Endothelial cell of umbilical vein (primary cell): ENCODE results near the gene FUBP3. TPM values are rescaled to one million over a fixed set of nuclear protein-coding genes. Genes with fewer than 3 reads are reported as not detected.
A peak's percentile ranks its signal among the peaks of the same experiment; 100 is the strongest.

ENCODE experiments used
- BruUV-seq: library from RNA; stranded (reverse); fragments of 400-500 nt; replicated peaks from 2 replicates; lab custom pipeline; 2021; lab: Mats Ljungman, UMichigan
- CTCF ChIA-PET: fragments of 300-600, 350-600 bp; sonication (Branson Sonifier 250); formaldehyde crosslinking; loops from one replicate; lab custom pipeline; 2021; ENCODE audit warnings: antibody characterized with exemption, inconsistent platforms; lab: Charles Lee
- POLR2A ChIA-PET: fragments of 300-600, 350-600 bp; sonication (Branson Sonifier 250); formaldehyde crosslinking; loops from one replicate; lab custom pipeline; 2021; ENCODE audit warnings: antibody characterized with exemption, inconsistent platforms; lab: Charles Lee
- DNase-seq: peaks from one replicate; pipeline ENCODE4 v3.0.0-alpha.2; 2011; ENCODE audit warnings: low read depth, low spot score
- FAIRE-seq: peaks from 2 replicates; lab custom pipeline; 2011; peaks lifted over from hg19 to GRCh38; lab: Jason Lieb, UNC
- H2AFZ ChIP-seq: 2 replicates; pipeline ENCODE4 v1.6.0; 2012; ENCODE audit warnings: low read depth, low read length, control low read depth, inconsistent platforms
- H3K27ac ChIP-seq: 2 replicates; pipeline ENCODE4 v1.5.1; 2011; ENCODE audit warnings: low read depth, mild to moderate bottlenecking, control low read depth, low read length, moderate library complexity; ENCODE audit not compliant: insufficient read depth
- H3K27me3 ChIP-seq, 2 experiments: 2 replicates each; pipeline versions ENCODE4 v1.6.0 to v1.6.1; 2011; ENCODE audit warnings: low read length in 2 of 2, mixed read lengths in 1 of 2; ENCODE audit not compliant: control insufficient read depth in 2 of 2, insufficient read depth in 2 of 2
- H3K36me3 ChIP-seq, 2 experiments: 2 replicates in 1 of 2; 3 replicates in 1 of 2; pipeline ENCODE4 v1.5.1; 2011; ENCODE audit warnings: low read length in 2 of 2, mild to moderate bottlenecking in 1 of 2, moderate library complexity in 1 of 2; ENCODE audit not compliant: control insufficient read depth in 2 of 2, insufficient read depth in 2 of 2; ENCODE audit errors: extremely low read depth in 1 of 2
- H3K4me1 ChIP-seq: 3 replicates; pipeline ENCODE4 v1.5.1; 2011; ENCODE audit warnings: mild to moderate bottlenecking, low read length; ENCODE audit not compliant: control insufficient read depth, insufficient read depth; ENCODE audit errors: extremely low read depth
- H3K4me2 ChIP-seq: 2 replicates; pipeline ENCODE4 v1.6.1; 2011; ENCODE audit warnings: low read length, control low read depth, mixed read lengths; ENCODE audit not compliant: insufficient read depth
- H3K4me3 ChIP-seq, 3 experiments: fragments of 200-600 bp in 1 of 3; sonication (generic), shearing (Covaris generic) in 1 of 3; replicated peaks in 1 of 3; 2 replicates each; pipeline ENCODE4 v1.5.1; 2011 to 2016; ENCODE audit warnings: control low read depth in 3 of 3, low read length in 3 of 3, mild to moderate bottlenecking in 2 of 3, inconsistent platforms in 1 of 3, low read depth in 1 of 3, moderate library complexity in 1 of 3; ENCODE audit not compliant: insufficient read depth in 1 of 3
- H3K79me2 ChIP-seq: 2 replicates; pipeline ENCODE4 v1.6.0; 2012; ENCODE audit warnings: low read length, inconsistent platforms; ENCODE audit not compliant: control insufficient read depth, insufficient read depth
- H3K9ac ChIP-seq: replicated peaks from 2 replicates; pipeline ENCODE3; 2011; ENCODE audit warnings: low read length, control low read depth; ENCODE audit not compliant: insufficient read depth; ENCODE audit errors: extremely low read depth
- H3K9me1 ChIP-seq: replicated peaks from 3 replicates; pipeline ENCODE4 v1.6.0; 2011; ENCODE audit warnings: mild to moderate bottlenecking, low read length; ENCODE audit not compliant: control insufficient read depth, insufficient read depth; ENCODE audit errors: extremely low read depth
- H3K9me3 ChIP-seq: replicated peaks from 2 replicates; pipeline ENCODE4 v1.5.1; 2012; ENCODE audit warnings: low read length, inconsistent platforms; ENCODE audit not compliant: control insufficient read depth, insufficient read depth
- H4K20me1 ChIP-seq: replicated peaks from 2 replicates; pipeline ENCODE3; 2011; ENCODE audit warnings: mild to moderate bottlenecking, low read length; ENCODE audit not compliant: control insufficient read depth, insufficient read depth; ENCODE audit errors: extremely low read depth
- EZH2 ChIP-seq: IDR thresholded peaks from 2 replicates; pipeline ENCODE4 v1.6.1; 2012; ENCODE audit warnings: borderline replicate concordance, low read depth, mild to moderate bottlenecking, moderate library complexity, low read length, inconsistent platforms; ENCODE audit not compliant: severe bottlenecking
- POLR2A ChIP-seq: IDR thresholded peaks from 2 replicates; pipeline ENCODE4 v1.6.1; 2012; ENCODE audit warnings: low read depth, mild to moderate bottlenecking, control low read depth, low read length
- dilution Hi-C: fragments of 300-500 bp; cut with MboI; formaldehyde crosslinking; loops from one replicate; pipeline ENCODE4 v1.15.0; 2019; ENCODE audit warnings: low sequenced_read_pairs; ENCODE audit not compliant: extremely low pct_ligation_motif_present
- intact Hi-C: fragments of 100-400 bp; cut with micrococcal nuclease; formaldehyde crosslinking; loops from one replicate; pipeline ENCODE4 v1.10.0; 2022
- polyA plus RNA-seq, 4 experiments: library from polyadenylated mRNA; depleted of rRNA in 3 of 4; stranded (reverse) in 3 of 4; unstranded in 1 of 4; fragments of >200 nt; gene quantifications; 2 replicates each; pipeline versions ENCODE4 v1.2.1 to v1.2.3, GENCODE V29; 2011 to 2012; ENCODE audit warnings: missing spikeins in 1 of 4
- total RNA-seq: library from RNA; stranded (reverse); gene quantifications from 2 replicates; pipeline ENCODE4 v1.2.3, GENCODE V29; 2021
- TF ChIP-seq, protein P1 (sequence below), 2 donors: IDR thresholded peaks; 1 replicate in 1 of 2; 2 replicates in 1 of 2; pipeline ENCODE4 v1.5.1; 2011; ENCODE audit warnings: low read length in 2 of 2, mild to moderate bottlenecking in 2 of 2, moderate library complexity in 2 of 2, control low read depth in 1 of 2, inconsistent platforms in 1 of 2, low read depth in 1 of 2; ENCODE audit not compliant: insufficient read depth in 1 of 2; ENCODE audit errors: extremely low read depth in 1 of 2

The FUBP3 gene
- total and polyA plus RNA-seq, 2 donors (not counting 3 experiments of a cell fraction or from before 2014, with no cell fraction given) = 19.4 to 50.9 TPM

DNA sequence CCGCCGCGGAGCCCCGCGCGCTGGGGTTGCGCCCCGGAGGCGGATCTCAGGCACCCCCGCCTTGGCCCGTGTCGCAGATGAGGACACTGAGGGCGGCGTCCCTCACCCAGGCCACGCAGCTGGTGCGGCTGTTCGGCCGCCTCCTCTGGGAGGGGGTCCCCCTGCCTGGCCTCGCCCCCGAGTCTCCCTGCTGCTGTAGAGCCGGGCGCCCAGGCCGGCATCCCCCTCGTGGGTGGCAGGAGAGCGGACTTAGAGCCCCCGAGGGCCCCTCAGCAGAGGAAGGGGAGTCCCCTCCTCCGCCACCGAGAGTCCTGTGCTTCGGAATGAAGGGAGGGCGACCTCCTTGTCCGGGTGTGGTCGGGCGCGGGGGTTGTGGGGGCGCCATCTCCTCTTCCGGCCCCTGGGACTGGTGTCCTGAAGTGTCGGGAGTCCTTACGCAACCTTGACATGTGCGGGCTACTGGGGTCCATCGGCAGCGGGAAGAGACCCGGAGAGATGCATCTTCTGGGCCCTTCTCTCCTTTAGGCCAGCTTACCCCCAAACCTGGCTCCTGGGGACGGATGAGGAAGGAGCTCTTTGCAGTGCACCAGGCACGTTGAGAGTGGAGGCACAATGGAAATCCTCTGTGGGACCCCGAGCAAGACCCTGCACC, 102.5 kb downstream of the FUBP3 start:
- no peak overlapping the region for H3K9ac ChIP-seq
- H3K4me2 ChIP-seq = peak overlapping the region; percentile 72
- CTCF ChIA-PET = interaction anchor here (1.0 to 3.3 kb wide), 14 partner anchors 11 to 267 kb away, joined by 3 to 163 read pairs (median 6); partner anchors contain the start of gene EXOSC2
- no peaks in the 10 kb centered on the region for H3K9me3 ChIP-seq
- dilution Hi-C loops (loop anchor here (25.0 kb wide), 1 partner anchor 180 kb away; no protein-coding TSS in a partner anchor), intact Hi-C loops (loop anchor here (1.0 to 5.0 kb wide), 2 partner anchors 100 to 221 kb away; no protein-coding TSS in a partner anchor)
- H4K20me1 ChIP-seq = no peaks in the 10 kb centered on the region
- H3K4me1 ChIP-seq = peaks cover 11% of the 10 kb centered on the region
- FAIRE-seq (no peak), DNase-seq (peak; percentile 23)
- TF ChIP-seq POLR2A (no peak), EZH2 (no peak)
- TF ChIP-seq, protein P1, sequence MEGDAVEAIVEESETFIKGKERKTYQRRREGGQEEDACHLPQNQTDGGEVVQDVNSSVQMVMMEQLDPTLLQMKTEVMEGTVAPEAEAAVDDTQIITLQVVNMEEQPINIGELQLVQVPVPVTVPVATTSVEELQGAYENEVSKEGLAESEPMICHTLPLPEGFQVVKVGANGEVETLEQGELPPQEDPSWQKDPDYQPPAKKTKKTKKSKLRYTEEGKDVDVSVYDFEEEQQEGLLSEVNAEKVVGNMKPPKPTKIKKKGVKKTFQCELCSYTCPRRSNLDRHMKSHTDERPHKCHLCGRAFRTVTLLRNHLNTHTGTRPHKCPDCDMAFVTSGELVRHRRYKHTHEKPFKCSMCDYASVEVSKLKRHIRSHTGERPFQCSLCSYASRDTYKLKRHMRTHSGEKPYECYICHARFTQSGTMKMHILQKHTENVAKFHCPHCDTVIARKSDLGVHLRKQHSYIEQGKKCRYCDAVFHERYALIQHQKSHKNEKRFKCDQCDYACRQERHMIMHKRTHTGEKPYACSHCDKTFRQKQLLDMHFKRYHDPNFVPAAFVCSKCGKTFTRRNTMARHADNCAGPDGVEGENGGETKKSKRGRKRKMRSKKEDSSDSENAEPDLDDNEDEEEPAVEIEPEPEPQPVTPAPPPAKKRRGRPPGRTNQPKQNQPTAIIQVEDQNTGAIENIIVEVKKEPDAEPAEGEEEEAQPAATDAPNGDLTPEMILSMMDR (IDR thresholded peaks at IDR 0.05; ENCODE audit: extremely low read depth in 1 of 2, insufficient read depth in 1 of 2, low read depth in 1 of 2, low read length in 2 of 2) = no peak
- POLR2A ChIA-PET = no interaction called here
- no TSS peak for BruUV-seq
- peak overlapping the region; percentile 95 for H2AFZ ChIP-seq
- H3K4me3 ChIP-seq = peak overlapping the region; percentile 30 to 43 (median 35)
- H3K36me3 ChIP-seq = no peaks in the 10 kb centered on the region
- H3K79me2 ChIP-seq = no peaks in the 10 kb centered on the region
- no peaks in the 10 kb centered on the region for H3K9me1 ChIP-seq
- no peak overlapping the region for H3K27ac ChIP-seq
- H3K27me3 ChIP-seq = peaks cover 0 to 3% of the 10 kb centered on the region in 2 experiments
